CD4-positive, alpha-beta T cell treated with Interleukin-12 subunit alpha and Interleukin-12 subunit beta, for 1 hour (primary cell): ENCODE data around the gene ABCG5.

Source experiments
- DNase-seq: peaks from one replicate; pipeline ENCODE4 v3.0.0-alpha.2; 2020

Gene ABCG5

DNA sequence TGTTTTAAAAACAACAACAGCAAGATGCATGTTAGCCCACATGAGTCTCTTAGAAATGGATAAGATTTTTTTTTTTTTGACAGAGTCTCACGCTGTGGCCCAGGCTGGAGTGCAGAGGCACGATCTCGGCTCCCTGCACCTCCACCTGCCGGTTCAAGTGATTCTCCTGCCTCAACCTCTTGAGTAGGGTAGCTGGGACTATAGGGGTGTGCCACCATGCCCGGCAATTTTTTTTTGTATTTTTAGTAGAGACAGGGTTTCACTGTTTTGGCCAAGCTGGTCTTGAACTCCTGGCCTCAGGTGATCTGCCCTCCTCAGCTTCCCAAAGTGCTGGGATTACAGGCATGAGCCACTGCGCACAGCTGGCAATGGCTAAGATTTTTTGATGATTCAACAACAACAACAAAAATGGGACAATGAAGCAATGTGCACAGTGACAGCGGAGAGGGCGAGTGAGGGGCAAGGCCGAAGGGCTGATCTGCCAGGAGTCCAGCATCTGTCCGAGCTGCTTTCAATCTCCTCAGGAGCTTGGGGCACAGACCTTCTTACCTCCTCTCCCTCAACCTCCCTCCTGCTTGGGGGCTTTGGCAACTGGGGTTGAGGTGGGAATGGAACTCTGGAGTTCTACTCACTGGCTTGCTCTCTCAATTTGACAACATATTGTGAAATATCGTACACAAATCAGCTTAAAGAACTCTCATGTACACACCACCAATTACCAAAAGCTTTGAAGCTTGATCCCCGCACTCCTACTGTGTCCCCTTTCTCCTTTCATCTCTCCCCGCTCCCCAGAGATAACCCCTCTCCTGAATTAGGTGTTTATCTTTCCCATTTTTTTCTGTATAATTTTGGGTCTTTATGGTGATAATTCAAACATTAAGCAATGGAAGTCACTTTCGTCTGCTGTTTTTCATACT lies 3.6 kb upstream of the ABCG5 start:
- DNase-seq: no peak

DNA sequence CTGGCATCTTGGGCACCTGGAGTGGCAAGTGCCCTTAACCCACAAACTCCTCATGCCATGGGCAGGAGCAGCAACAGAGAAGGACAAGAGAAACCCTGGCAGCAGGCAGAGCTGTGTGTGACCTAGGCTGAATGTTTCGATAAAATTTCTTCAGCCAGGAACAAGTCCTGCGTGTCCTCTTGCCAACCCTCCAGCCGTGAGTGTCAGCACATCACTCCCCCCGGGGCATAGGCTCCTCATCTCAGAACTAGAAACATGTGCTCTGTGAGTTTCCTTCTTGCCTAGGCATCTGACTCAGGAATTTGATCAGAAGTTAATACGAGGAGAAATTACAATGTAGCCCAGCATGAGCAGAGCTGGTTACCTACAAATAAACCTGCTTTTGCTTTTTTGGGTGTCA lies 2.3 kb upstream of the ABCG5 start:
- DNase-seq: no peak

DNA sequence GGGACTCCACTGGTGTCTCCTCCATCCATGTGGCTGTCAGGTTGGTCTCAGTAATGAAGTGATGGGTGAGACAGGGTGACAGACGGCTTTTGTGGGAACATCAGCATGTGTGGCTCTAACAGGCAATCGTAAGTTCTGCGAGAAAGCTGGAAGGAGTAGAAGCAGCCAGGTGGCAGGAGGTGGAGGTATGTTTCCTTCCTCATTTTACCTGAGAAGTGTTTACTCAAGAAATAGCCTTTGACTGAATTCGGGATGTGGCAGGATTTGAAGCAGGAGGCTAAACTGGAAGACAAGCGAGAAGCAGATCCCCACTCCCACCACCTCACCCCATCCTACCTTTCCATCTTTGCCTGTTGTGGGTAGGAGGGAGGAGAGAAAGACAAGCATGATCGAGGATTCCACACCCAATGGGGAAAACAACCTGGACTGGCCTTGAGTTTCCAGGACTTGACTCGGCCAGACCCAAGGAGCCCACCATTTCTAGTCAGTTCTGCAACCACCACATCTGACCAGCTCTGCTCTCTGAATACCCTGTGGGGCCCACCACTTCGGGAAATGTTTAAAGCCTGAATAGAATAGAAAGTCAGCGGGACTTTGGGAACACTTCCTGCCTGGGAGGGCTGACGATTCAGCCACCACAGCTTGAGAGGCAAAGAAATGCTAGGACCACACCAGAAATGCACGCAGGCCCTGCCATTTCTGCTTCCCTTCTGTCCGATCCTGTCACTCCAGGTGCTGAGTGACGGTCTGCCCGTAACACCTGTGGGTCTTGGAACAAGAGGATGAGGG lies 1.3 kb upstream of the ABCG5 start:
- no peak for DNase-seq

DNA sequence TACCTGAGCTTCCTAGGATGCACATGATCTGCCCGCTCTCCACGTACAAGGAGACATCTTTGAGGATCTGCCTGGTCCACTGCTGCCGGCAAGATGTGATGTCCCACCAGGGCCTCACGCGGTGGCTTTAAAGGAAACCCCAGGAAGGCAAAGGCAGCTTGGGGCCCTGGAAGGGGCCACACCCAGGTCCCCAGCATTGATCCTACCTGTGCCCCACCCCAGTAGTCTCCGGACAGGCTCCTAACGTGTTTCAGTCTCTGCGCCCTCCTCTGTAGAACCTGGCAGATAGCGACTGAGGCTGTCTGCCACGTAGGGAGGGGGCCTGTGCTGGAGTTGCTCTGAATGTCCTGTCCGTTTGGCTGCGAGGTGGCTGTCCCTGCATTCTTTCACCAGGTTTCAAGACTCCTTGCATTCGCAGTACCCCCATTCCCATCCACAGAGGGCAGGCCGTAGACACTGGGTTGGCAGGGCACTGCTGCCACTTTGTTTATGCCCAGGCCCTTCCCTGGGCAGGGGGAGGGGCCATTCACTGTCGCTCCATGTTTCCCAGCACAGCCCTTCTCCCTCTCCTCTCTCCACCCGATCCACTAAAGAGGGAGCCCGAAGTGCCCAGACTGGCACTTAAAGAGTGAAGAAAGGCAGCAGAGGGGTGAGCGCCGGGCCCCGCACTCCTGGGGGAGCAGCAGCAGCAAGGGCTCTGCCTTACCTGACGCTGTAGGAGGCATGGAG lies 644 bp downstream of the ABCG5 start:
- DNase-seq: no peak

DNA sequence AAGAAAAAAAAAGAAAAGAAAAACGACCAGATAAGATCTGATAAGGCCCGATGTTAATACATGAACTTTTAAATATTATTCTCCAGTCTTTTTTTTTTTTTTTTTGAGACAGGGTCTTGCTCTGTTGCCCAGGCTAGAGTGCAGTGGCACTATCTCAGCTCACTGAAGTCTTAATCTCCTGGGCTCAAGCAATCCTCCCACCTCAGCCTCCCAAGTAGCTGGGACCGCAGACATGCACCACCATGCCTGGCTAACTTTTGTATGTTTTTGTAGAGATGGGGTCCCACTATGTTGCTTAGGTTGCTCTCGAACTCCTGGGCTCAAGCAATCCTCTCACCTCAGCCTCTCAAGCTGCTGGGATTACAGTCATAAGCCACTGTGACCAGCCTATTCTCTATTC lies 1.6 kb downstream of the ABCG5 start:
- DNase-seq: no peak

DNA sequence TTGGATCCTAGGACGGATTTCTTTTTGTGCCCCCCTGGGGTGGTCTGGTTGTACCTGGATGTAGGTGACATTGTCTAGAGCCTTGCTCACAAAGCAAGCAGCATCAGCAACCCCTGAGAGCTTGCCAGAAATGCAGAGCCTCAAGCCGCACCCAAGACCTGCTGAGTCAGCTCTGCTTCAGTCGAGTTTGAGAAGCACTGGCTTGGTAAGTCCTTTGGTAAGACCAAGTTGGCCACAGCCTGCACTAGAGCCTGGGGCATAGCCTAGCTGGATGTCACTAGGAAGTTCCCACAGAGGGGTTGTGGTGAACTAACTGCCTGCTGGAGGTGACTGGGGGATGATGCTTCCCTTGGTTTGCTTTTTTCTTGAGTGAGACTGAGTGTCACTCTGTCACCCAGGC lies 6.2 kb downstream of the ABCG5 start:
- no peak for DNase-seq

DNA sequence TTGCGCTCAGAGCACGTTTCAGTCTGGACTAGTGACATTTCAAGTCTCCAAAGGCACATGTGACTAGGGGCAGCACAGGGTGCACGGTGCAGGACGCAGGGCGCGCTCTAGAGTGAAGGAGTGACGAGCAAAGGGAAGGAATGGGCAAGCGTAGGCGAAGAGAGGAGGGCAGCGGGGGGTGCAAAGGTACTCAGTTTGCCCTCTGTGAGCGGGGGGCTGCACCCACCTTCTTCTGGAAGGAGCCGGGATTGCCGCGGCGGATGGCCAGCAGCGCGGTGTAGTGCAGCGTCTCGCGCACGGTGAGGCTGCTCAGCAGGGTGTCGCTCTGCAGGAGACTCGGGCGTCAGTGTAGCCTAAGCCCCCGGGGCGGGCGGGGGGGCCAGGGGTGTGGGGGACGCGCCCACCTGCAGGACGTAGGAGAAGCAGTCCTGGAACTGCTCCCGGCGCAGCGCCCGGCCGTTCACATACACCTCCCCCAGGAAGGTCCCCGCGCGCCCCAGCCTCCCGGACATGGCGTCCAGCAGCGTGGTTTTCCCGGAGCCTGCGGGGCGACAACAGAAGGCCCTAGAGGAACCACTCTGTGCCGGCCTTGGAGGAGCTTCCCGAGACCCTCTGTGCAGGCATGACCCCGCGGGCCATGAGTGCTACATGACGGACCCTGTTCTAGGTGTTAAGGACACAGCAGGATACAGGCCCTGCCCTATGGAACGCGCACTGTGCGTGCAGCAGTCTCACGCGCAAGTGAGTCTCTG lies 6.9 kb downstream of the ABCG5 start:
- DNase-seq: no peak

DNA sequence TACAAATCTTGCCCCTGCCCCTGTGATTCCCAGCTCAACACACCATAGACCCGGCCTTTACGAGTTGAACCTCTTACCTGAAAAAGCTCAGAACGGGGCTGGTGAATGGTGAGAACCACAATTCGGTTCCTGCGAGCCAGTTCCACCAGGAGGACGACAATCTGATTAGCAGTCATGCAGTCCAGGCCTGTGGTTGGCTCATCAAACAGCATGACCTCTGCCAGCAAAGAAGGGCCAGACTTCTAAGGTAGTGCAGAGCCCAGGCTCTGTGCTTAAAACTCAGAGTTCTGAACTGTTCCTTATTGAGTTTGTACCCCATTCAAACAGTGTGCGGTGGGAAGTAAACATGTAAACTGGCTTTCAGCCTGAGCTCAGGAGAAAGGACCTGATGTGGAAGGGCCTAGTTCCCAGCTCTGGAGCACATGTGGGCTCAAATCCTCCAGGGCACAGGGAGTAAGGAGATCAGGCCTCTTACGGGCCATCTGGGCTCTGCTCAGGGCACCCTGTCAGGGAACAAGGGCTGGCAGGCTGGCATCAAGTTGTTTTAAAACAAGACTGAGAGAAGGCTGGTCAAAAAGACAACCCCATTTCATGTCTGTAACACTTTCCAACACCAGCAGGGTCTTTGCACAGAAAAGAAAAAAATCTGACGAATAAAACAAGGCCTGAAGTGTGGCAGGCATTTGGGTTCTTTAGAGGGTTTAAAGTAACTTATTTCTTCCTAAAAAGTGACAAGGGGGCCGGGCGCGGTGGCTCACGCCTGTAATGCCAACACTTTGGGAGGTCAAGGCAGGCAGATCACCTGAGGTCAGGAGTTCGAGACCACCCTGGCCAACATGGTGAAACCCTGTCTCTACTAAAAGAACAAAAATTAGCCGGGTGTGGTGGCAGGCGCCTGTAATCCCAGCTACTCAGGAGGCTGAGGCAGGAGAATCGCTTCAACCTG lies 12.1 kb downstream of the ABCG5 start:
- DNase-seq: no peak

DNA sequence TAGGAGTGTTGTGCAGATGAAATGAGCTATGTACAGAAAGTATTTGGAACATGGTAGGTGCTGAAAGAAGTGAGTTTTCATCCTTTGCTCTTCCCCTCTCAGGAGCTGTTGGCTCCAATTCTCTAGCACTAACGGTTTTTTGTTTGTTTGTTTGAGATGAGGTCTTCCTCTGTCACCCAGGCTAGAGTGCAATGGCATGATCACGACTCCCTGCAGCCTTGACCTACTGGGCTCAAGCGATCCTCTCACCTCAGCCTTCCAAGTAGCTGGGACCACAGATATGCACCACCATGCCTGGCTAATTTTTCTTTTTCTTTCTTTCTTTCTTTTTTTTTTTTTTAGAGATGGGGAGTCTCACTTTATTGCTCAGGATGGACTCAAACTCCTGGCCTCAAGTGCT lies 12.8 kb downstream of the ABCG5 start:
- DNase-seq: no peak

DNA sequence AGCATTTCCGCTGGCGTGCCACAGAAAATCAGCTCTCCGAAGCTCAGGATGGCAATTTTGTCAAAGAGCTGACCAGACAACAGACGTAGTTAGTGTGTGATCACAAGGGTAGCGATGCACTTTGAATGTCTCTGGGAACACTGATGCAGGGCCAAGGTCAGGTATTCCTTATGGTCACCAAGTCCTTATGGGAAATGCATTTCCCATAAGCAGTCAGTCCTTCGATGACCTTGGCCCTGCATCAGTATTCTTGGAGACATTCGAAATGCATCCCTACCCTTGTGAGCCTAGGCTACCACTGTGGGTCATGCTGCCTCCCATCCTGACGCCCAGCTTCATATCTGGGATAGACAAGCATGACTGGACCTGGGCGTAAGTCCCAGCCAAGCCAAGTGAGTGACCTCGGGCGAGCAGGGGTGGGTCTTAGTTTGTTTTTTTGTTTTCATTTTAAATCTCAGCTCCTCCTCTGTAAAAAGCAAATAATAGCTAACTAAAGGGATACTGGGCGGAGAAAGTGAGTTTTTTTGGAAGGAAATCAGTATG lies 13.6 kb downstream of the ABCG5 start:
- no peak for DNase-seq

DNA sequence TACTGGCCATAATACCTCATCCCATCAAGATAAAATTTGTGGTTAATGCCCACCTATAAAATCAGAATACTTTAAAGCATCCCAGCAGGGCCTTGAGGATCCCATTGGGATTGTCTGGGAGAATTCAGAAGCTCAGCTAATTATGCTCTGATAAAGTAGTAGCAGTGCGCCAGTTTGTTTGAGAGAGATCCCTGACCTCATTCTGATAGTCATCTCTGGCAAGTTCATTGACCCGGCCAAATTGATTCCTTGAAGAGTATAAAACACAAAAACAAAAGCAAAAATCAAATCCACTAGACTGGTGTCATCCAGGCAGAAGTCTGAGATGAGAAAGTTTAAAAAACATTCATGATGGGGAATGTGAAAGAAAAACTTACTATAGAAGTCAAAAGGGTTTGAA lies 14.1 kb downstream of the ABCG5 start:
- no peak for DNase-seq

DNA sequence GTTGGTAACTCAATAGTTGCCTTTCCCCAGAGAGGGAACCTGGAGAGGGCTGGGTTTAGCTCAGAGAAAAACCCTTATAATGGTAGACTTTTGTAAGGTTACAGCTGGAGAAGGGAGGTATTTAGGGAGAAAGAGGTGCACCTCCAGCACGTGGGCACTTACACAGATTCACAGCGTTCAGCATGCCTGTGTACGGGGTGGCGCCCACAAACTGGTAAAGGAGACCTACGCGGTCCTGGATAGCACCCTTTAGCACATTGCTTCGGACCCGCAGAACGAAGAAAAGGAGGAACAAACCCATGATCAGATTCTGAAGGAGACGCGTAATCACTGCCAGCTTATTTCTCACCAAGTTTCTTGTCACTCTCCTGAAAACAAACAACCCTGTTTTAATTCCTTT lies 14.9 kb downstream of the ABCG5 start:
- no peak for DNase-seq

DNA sequence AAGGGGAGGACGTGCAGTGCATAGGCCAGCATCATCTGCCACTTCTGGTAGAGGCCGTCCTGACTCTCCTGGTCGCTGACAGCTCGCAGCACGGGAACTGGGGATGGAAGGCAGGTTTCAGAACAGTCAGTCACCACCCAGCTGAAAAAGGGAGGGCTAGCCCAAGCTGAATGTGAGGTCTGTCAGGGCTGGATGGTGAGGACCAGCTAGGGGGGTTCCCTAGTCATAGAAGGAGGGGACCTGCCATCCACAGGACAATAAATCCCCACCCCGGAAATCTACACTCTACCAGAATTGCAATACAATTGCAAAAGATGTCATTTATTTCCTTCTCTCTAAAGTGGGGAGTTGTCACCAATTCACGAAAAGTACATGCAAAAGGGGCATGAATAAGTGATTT lies 15.8 kb downstream of the ABCG5 start:
- no peak for DNase-seq

DNA sequence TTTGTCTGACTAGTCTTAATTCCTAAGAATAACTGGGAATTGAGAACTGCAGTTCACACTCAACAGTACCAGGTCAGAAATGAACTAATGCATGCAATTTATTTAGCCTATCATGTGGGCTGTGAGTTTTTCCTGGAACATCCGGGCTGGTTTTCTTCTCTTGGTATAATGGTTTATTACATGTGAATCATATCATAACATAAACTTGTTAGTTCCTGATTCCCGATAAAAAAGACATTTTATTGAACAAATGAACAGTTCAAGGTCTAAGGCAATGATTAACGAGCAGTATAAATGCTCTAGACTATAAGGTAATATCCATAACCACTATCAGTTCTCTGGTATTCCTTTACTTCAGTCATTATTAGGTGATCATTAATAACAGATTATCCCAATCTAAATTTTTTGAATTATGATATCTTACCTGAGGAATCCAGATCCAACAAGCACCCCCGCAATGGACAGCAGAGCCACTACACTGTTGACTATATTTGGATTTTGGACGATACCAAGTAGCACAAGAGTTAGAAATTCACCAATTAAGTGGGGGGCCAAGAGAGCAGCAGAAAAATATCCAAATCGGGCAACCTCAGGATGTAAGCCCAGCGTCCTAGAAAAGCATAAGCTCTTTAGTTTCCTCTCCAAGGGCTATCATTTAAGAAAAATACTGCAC lies 19.0 kb downstream of the ABCG5 start:
- DNase-seq: no peak

DNA sequence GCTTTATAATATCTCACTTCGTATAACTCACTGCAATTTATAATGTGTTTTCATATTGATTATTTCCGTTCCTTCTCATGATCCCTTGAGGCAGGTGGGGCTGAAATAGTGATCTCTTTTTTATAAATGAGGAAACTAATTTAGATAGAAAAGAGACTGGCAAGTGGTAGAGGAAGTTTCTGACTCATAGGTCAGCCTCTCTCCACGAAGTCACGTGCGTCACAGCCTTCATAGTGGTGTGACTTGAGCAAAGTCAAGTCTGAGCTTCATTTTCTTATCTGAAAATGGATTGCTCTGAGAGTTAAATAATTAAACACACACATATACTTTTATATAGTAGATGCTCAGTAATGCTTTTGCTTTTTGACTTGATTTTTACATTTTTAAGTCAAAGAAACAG lies 19.9 kb downstream of the ABCG5 start:
- DNase-seq: no peak

DNA sequence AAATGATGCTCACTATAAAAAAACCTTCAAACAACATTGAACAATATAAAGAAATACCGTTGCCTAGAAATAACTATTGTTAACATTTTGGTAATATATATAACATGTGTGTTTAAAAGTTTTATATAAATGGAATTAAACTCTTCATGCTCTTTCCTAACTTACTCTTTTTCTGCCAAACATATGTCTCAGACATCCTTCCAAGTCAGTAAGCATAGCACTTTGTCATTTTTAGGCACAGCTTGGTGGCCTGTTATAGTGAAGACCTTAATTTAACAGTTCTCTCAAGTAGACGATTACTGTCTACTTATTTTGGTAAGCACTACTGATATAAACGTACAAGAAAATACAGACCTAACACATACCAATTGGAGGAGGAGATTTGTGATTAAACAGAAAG lies 23.9 kb downstream of the ABCG5 start:
- DNase-seq: no peak

DNA sequence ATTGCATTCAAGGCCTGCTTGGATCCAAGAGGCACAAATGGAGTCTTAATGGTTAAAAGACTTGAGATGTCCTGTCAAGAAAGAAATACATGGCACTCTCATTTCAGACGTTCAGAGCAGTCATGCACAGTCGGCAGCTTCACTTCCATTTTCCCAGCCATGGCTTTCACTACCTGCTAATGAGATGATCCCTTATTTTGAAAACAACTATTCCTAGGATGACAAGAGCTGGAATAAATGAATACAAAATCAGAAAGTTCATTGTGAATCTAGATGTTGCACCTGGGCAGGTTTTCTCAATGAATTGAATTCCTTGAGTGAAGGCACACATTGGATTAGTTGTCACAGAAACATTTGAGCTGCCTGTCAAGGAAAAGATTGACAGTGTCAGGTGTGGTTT lies 25.7 kb downstream of the ABCG5 start:
- DNase-seq: no peak

DNA sequence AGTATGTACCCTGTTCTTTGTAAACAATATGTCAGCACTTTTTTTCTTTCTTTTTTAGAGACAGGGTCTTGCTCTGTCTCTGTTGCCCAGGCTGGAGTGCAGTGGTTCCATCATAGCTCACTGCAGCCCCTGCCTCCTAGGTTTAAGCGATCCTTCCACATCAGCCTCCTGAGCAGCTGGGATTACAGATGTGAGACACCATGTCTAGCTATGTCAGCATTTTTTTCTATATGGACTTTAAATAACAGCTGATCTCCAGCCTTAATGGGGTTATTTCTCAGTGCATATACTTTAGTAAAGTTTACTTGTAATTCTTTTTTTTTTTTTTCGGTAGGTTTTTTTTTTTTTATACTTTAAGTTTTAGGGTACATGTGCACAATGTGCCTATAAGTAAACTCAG lies 26.6 kb downstream of the ABCG5 start:
- no peak for DNase-seq

DNA sequence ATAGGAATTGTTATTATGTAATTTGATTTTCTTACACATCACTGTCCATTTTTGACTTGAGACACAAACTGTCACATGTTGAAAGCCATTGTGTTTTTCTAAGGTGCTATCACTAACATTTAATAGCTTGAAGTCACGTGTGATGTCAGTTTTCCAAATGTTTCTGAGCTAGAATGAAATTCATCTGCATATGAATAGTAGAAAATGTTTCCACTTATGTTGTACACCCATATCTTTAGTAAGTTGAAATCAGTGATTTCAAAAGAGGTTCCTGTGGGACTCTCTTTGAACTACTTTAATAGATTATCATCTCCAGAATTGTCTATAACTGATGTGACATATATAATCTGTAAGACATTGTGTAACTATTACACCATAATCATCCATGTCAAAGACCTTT lies 27.8 kb downstream of the ABCG5 start:
- no peak for DNase-seq

DNA sequence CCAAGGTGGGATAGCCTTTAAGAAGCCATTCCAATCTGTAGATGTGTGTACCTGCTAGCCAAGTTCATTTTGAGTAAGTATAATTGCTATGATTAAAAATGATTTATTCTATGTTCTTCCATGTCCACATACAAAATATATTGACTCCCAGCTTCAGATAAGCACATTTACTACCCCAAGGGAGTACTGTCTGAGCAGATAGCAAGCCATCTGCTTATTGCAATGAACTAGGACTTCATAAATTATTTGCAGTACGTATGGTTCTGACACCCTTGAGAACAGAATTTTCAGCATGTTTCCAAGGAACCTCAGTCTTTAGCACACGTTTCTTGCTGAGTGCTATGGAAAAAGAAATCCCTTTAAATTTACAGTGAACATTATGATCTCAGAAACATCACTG lies 28.2 kb downstream of the ABCG5 start:
- DNase-seq: no peak

DNA sequence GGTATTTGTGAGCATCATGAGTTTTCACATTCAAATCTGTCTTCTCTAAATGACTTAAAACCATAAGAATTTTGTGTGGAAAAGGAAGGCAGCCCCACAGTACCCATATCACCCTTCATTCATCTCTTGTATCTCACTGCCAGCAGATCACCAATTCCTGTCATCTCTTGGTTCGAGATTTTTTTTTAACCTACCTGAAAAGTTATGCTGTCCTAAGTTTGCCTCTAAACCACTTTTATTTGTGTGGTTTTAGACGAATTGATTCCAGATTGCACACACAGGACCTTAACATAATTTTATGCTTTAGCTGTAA lies 32.0 kb downstream of the ABCG5 start:
- DNase-seq: no peak
